ENCODE results near the gene ZDHHC23.
A peak's percentile ranks its signal among the peaks of the same experiment; 100 is the strongest.

ZDHHC23 gene

GRCh38 chr3:113947372-113948014, at the start of gene ZDHHC23:
ZDHHC23 (plus strand) TSS chr3:113948013; CDS start chr3:113948803, 790 bp downstream.
- DNase-seq, result peak; percentile 77

- no peak for DNase-seq
Observed at GRCh38 chr3:113898892-113899291, 48.9 kb upstream of the ZDHHC23 start.

GRCh38 chr3:113906568-113907140, 41.2 kb upstream of the ZDHHC23 start:
- DNase-seq, result no peak

GRCh38 chr3:113908133-113908532, 39.7 kb upstream of the ZDHHC23 start:
- DNase-seq, result no peak

GRCh38 chr3:113910966-113911365, 36.8 kb upstream of the ZDHHC23 start:
- no peak for DNase-seq

- peak; percentile 65 for DNase-seq
Observed at GRCh38 chr3:113912552-113913236, 35.1 kb upstream of the ZDHHC23 start.

GRCh38 chr3:113914646-113915045, 33.2 kb upstream of the ZDHHC23 start:
- DNase-seq, result no peak

- DNase-seq, result no peak
Observed at GRCh38 chr3:113927556-113927955, 20.3 kb upstream of the ZDHHC23 start.

GRCh38 chr3:113946831-113947230, 982 bp upstream of the ZDHHC23 start:
- DNase-seq, result no peak

GRCh38 chr3:113948015-113948917, 453 bp downstream of the ZDHHC23 start:
- peak; percentile 28 for DNase-seq

- DNase-seq, result no peak
Observed at GRCh38 chr3:113952921-113953320, 5.1 kb downstream of the ZDHHC23 start.

- no peak for DNase-seq
Observed at GRCh38 chr3:113953677-113954076, 5.9 kb downstream of the ZDHHC23 start.

- DNase-seq, result no peak
Observed at GRCh38 chr3:113954091-113954685, 6.4 kb downstream of the ZDHHC23 start.

GRCh38 chr3:113963879-113964278, 16.1 kb downstream of the ZDHHC23 start:
- no peak for DNase-seq

GRCh38 chr3:113966172-113966571, 18.4 kb downstream of the ZDHHC23 start:
- DNase-seq, result no peak

GRCh38 chr3:113968986-113969385, 21.2 kb downstream of the ZDHHC23 start:
- DNase-seq, result no peak

- no peak for DNase-seq
Observed at GRCh38 chr3:113977822-113978221, 30.0 kb downstream of the ZDHHC23 start.

GRCh38 chr3:113979916-113980315, 32.1 kb downstream of the ZDHHC23 start:
- no peak for DNase-seq

GRCh38 chr3:113981803-113982202, 34.0 kb downstream of the ZDHHC23 start:
- no peak for DNase-seq

- no peak for DNase-seq
Observed at GRCh38 chr3:113983544-113983943, 35.7 kb downstream of the ZDHHC23 start.

GRCh38 chr3:113985541-113985940, 37.7 kb downstream of the ZDHHC23 start:
- peak; percentile 16 for DNase-seq

GRCh38 chr3:114005481-114005880, 57.7 kb downstream of the ZDHHC23 start:
- DNase-seq, result no peak
